HTR-8/SVneo (cell line): ENCODE data around the gene C19orf38.
"Not testable (repeated sequence)": the region's sequence is repeated elsewhere in the genome, so short reads cannot be mapped to it uniquely, and the experiment has no call there.

Experiments
- DNase-seq: peaks from one replicate; pipeline ENCODE4 v3.0.0; 2011; ENCODE audit warnings: low spot score, mixed read lengths; ENCODE audit not compliant: insufficient read length
- FAIRE-seq: peaks from 2 replicates; lab custom pipeline; 2011; peaks lifted over from hg19 to GRCh38; lab: Jason Lieb, UNC

The C19orf38 gene

GRCh38 chr19:10839114-10840050, 8.8 kb upstream of the C19orf38 start:
- FAIRE-seq (no peak), DNase-seq (no peak)

GRCh38 chr19:10842788-10843187, 5.4 kb upstream of the C19orf38 start:
- FAIRE-seq (no peak), DNase-seq (no peak)

GRCh38 chr19:10846500-10847202, 1.6 kb upstream of the C19orf38 start:
- DNase-seq (no peak), FAIRE-seq (no peak)

GRCh38 chr19:10850631-10851030, 2.4 kb downstream of the C19orf38 start:
- DNase-seq (no peak), FAIRE-seq (no peak)

DNA sequence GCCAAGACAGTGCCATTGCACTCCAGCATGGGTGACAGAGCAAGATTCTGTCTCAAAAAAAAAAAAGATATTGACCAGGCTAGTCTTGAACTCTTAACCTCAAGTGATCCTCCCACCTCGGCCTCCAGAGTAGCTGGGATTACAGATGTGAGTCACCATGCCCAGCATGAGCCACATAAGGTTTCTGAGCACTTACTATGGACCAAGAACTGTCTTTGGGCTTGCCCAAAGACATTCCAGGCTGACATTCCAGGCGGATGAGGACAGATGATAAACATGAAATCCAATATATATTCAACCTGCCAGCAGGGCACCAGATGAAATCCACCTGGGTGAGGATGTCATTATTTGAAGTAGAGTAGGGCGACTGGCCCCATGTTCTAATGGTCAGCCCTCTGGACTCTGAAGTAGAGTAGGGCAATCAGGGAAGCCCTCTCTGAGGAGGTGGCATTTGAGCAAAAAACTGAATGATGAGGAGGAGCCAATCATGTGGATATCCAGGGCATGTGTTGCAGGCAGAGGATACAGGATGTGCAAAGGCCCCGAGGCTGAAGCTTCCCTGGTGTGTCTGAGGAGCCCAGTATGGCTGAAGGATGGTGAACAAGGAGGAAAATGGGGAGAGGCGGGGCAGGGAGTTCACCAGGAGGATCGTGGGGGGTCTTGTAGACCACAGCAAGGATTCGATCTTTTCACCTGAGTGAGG, 4.0 kb downstream of the C19orf38 start:
- peak; percentile 77 for FAIRE-seq
- DNase-seq, result peak; percentile 73

DNA sequence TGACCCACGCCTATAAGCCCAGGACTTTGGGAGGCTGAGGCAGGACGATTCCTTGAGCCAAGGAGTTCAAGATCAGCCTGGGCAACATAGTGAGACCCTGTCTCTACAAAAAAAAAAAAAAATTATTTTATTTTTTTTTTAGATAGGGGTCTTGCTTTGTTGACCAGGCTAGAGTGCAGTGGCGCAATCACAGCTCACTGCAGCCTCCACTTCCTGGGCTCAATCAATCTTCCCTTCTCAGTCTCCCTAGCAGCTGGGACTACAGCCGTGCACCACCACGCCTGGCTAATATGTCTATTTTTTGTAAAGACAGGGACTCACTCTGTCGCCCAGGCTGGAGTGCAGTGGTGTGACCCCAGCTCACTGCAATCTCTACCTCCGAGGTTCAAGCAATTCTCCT, 4.7 kb downstream of the C19orf38 start:
- DNase-seq, result no peak
- no peak for FAIRE-seq

DNA sequence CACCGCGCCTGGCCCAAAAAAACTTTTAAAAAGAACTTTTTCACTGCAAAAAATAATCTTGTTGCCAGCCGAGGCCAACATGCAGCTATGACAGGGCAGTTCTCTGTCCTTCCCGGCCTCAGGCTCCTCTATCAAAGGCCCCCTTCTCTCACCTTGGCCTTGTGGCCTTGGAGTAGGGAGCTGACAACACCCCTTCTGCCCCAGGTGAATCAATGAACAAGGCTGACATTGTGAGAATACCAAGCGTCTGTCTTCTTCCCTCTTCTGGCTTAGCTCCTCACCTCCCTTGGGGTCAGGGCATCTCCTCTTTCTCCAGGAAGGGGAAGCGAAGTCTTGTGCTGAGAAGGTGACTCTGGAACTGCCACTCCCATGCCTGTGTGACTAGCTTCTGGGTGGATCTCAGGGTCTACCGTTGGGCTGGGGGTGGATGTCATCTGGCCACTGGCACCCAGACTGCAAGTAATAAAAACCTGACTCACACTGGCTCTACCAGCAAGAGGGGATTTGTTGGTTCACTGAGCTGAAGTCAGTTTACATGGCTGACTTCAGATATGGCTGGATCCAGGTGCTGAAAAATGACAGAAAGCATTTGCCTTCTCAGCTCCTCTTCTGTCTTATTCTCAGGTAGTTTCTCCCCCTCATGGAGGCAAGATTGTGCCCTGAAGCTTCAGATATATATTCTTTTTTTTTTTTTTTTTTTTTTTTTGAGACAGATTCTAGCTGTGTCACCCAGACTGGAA, 6.3 kb downstream of the C19orf38 start:
- DNase-seq (no peak), FAIRE-seq (no peak)

DNA sequence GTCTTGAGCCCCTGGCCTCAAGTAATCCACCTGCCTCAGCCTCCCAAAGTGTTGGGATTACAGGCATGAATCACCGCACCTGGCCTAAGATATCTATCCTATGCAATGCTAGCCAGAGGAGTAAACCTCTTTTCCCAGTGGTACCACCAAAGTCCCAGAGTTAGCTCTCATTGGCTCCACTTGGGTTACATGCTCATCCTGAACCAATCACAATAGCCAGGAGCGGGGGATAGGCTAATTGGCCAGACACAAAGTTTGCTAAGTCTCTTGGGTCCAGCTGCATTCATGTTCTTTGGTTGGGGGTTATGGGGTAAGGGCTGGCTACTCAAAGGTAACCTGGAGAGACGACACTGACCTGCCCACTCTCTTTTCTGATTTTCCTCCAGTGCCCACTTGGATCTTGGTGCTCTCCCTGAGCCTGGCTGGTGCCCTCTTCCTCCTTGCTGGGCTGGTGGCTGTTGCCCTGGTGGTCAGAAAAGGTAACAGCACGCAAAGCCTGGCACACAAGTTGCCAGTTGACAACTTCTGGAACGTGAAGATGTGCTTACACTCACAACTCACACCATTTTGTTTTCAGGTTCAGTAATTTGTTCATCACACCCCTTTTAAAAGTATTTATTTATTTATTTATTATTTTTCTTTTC, 7.8 kb downstream of the C19orf38 start:
- DNase-seq, result no peak
- peak; percentile 83 for FAIRE-seq

DNA sequence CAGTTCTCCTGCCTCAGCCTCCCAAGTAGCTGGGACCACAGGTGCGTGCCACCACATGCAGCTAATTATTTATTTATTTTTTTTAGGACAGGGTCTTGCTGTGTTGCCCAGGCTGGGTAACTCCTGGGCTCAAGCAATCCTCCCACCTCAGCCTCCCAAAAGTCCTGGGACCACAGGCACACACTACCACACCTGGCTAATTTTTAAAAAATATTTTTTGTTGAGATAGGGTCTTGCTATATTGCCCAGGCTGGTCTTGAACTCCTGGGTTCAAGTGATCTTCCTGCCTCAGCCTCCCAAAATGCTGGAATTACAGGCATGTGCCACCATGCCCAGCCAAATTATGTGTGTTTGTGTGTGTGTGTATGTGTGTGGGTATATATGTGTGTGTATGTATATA, 8.7 kb downstream of the C19orf38 start:
- not testable (repeated sequence) for FAIRE-seq, DNase-seq

GRCh38 chr19:10858204-10858828, 10.1 kb downstream of the C19orf38 start:
- FAIRE-seq (no peak), DNase-seq (no peak)

DNA sequence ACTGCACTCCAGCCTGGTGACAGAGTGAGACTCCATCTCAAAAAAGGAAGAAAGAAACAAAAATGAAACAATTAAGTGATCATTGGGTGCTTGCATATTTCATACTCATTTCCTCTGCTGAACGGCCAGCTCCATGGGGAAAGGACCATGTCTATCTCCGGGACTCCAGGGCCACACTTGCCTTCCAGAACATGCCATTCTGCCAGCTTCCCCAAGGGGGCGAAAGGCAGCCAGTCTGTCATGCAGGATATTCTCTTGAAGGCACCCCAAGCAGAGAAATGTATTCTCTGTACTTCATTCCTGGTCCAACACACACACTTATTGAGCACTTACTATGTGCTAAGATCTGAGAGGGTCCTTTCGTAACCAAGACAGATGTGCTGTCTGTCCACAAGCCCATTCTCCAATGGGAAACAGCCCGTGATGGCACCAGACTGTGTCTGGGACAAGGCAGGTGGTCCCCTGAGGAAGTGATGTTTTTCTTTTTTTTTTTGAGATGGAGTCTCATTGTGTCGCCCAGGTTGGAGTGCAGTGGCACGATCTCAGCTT, 13.0 kb downstream of the C19orf38 start:
- no peak for DNase-seq
- FAIRE-seq, result no peak

DNA sequence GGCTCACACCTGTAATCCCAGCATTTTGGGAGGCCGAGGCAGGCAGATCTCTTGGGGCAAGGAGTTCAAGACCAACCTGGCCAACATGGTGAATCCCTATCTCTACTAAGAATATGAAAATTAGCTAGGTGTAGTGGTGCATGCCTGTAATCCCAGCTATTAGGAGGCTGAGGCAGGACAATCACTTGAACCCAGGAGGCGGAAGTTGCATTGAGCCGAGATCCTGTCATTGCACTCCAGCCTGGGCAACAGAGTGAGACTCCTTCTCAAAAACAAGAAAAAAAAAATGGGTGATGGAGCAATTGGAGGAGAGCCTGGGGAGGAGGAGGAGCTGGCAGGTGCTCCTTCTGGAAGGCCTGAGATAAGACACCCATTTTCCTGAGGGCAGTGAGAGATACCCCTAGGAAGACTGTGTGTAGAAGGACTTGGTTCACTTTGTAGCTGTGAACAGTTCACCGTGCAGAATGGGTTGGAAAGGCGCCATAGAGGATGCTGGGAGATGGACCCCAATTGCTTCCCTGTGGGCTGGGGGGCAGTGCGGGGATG, 14.4 kb downstream of the C19orf38 start:
- FAIRE-seq (no peak), DNase-seq (no peak)

- DNase-seq (no peak), FAIRE-seq (no peak)
Measured at GRCh38 chr19:10863107-10863717, 15.0 kb downstream of the C19orf38 start.

GRCh38 chr19:10864538-10864899, 16.3 kb downstream of the C19orf38 start:
- DNase-seq (peak; percentile 94), FAIRE-seq (no peak)

GRCh38 chr19:10866495-10866894, 18.3 kb downstream of the C19orf38 start:
- no peak for FAIRE-seq
- no peak for DNase-seq

- DNase-seq (no peak), FAIRE-seq (no peak)
Measured at GRCh38 chr19:10868872-10869547, 20.8 kb downstream of the C19orf38 start.

DNA sequence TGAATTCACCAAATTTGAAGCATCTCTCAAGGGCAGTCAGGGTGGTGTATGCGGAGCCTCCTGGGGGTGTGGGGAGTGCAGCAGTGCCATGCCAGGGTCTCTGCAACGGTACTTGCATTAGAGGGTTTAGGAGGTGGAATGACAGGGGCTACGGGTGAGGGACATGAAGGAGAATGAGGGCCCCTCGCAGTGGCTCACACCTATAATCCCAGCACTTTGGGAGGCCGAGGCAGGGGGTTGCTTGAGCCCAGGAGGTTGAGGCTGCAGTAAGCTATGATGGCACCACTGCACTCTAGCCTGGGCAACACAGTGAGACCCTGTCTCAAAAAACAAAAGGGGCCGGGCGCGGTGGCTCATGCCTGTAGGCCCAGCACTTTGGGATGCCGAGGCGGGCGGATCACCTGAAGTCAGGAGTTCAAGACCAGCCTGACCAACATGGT, 21.7 kb downstream of the C19orf38 start:
- FAIRE-seq, DNase-seq: not testable (repeated sequence)
